ENCODE results near the gene PDE6A. TPM values are rescaled to one million over a fixed set of nuclear protein-coding genes. Genes with fewer than 3 reads are reported as not detected.

The PDE6A gene
- total and polyA plus RNA-seq, 9 of the 15 experiments (the other 6 are each of a cell fraction or from before 2014, with no cell fraction given), result 0.01 to 0.04 (median 0.01) TPM; not detected in 6

DNA sequence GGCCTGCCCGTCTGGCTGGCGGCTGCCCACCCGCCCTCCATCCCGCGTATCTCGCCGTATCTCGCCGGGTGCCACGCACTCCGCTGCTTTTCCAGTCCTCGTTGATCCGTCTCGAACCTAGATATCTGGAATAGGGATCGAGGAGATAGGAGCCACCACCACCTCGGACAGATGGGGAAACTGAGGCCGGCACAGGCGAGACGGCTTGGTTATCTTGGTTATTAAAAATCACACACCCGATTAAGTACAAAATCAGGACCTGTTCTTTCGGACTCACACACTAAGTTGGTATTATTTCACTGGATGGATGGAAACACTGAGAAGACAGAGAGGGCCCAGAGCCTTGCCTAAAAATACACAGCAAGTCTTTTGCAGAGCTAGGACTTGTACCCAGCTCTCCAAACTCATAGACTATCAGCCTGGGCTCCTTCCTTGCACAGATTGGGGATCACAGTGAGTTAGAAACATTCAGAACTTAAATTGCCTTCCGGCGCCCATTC, 16.6 kb upstream of the PDE6A start (continued):
- TF ChIP-seq CBX3 (IDR thresholded peaks at IDR 0.05; ENCODE audit: borderline replicate concordance in 1 of 2, low read length in 2 of 2), result no peak
- no peak for TF ChIP-seq NCOA4 (IDR thresholded peaks at IDR 0.05; ENCODE audit: partially characterized antibody)
- TF ChIP-seq MAZ (CRISPR knock-in tag; conservative IDR thresholded peaks at IDR 0.05 in 1 of 2, IDR thresholded peaks at IDR 0.05 in 1 of 2), result no peak
- TF ChIP-seq, protein P1, sequence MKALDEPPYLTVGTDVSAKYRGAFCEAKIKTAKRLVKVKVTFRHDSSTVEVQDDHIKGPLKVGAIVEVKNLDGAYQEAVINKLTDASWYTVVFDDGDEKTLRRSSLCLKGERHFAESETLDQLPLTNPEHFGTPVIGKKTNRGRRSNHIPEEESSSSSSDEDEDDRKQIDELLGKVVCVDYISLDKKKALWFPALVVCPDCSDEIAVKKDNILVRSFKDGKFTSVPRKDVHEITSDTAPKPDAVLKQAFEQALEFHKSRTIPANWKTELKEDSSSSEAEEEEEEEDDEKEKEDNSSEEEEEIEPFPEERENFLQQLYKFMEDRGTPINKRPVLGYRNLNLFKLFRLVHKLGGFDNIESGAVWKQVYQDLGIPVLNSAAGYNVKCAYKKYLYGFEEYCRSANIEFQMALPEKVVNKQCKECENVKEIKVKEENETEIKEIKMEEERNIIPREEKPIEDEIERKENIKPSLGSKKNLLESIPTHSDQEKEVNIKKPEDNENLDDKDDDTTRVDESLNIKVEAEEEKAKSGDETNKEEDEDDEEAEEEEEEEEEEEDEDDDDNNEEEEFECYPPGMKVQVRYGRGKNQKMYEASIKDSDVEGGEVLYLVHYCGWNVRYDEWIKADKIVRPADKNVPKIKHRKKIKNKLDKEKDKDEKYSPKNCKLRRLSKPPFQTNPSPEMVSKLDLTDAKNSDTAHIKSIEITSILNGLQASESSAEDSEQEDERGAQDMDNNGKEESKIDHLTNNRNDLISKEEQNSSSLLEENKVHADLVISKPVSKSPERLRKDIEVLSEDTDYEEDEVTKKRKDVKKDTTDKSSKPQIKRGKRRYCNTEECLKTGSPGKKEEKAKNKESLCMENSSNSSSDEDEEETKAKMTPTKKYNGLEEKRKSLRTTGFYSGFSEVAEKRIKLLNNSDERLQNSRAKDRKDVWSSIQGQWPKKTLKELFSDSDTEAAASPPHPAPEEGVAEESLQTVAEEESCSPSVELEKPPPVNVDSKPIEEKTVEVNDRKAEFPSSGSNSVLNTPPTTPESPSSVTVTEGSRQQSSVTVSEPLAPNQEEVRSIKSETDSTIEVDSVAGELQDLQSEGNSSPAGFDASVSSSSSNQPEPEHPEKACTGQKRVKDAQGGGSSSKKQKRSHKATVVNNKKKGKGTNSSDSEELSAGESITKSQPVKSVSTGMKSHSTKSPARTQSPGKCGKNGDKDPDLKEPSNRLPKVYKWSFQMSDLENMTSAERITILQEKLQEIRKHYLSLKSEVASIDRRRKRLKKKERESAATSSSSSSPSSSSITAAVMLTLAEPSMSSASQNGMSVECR (CRISPR knock-in tag; IDR thresholded peaks at IDR 0.05), result no peak
- TF ChIP-seq ZBTB7A (IDR thresholded peaks at IDR 0.05; ENCODE audit: borderline replicate concordance, control insufficient read depth, low read depth, low read length), result no peak
- no peak for TF ChIP-seq ZNF174 (CRISPR knock-in tag; IDR thresholded peaks at IDR 0.05)
- no peak for TF ChIP-seq TGIF2 (CRISPR knock-in tag; IDR thresholded peaks at IDR 0.05)
- TF ChIP-seq, protein P2, sequence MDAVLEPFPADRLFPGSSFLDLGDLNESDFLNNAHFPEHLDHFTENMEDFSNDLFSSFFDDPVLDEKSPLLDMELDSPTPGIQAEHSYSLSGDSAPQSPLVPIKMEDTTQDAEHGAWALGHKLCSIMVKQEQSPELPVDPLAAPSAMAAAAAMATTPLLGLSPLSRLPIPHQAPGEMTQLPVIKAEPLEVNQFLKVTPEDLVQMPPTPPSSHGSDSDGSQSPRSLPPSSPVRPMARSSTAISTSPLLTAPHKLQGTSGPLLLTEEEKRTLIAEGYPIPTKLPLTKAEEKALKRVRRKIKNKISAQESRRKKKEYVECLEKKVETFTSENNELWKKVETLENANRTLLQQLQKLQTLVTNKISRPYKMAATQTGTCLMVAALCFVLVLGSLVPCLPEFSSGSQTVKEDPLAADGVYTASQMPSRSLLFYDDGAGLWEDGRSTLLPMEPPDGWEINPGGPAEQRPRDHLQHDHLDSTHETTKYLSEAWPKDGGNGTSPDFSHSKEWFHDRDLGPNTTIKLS (IDR thresholded peaks at IDR 0.05; ENCODE audit: borderline replicate concordance, low read depth), result no peak
- TF ChIP-seq ZNF584 (CRISPR knock-in tag; IDR thresholded peaks at IDR 0.05; ENCODE audit: low read depth), result no peak
- no peak for TF ChIP-seq FOXP1 (CRISPR knock-in tag; IDR thresholded peaks at IDR 0.05)
- TF ChIP-seq KDM2B (CRISPR knock-in tag; IDR thresholded peaks at IDR 0.05), result 0 out of 2 replicates have a peak, but pooled peaks have one; percentile 6
- TF ChIP-seq ZNF561 (CRISPR knock-in tag; conservative IDR thresholded peaks at IDR 0.05), result no peak
- no peak for TF ChIP-seq ARNT (IDR thresholded peaks at IDR 0.05)
